Epidermal melanocyte (primary cell): ENCODE data around the gene COQ8B.

Experiments
- DNase-seq: peaks from one replicate; pipeline ENCODE4 v3.0.0; 2011; ENCODE audit warnings: low spot score; ENCODE audit not compliant: insufficient read length

The COQ8B gene

DNA sequence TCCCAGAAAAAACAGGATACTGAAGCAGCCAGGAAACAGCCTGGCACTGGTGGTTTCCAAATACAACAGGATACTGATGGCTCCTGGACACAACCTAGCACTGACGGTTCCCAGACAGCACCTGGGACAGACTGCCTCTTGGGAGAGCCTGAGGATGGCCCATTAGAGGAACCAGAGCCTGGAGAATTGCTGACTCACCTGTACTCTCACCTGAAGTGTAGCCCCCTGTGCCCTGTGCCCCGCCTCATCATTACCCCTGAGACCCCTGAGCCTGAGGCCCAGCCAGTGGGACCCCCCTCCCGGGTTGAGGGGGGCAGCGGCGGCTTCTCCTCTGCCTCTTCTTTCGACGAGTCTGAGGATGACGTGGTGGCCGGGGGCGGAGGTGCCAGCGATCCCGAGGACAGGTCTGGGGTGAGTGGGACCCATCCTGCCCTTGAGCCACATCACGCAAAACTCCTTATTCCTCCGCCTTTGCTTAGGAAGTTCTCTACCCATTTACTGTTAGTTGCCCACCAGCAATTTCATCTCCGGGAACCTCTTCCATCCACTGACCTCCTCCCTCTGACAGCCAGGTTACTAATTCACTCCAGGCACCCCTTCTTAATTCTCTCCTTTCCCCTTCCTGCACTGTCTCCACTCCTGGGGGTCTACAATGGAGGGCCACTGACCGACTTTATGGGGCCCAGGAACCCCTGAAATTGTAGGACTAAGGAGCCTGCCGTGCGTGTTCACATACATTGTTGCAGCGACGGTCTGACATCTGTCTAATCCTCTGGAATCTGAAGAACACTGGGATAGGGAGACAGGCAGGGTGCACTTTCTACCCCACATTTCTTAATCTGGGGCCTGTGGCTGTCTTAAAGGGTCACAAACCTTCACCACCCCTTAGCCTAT, 1.4 kb upstream of the COQ8B start:
- no peak for DNase-seq

DNA sequence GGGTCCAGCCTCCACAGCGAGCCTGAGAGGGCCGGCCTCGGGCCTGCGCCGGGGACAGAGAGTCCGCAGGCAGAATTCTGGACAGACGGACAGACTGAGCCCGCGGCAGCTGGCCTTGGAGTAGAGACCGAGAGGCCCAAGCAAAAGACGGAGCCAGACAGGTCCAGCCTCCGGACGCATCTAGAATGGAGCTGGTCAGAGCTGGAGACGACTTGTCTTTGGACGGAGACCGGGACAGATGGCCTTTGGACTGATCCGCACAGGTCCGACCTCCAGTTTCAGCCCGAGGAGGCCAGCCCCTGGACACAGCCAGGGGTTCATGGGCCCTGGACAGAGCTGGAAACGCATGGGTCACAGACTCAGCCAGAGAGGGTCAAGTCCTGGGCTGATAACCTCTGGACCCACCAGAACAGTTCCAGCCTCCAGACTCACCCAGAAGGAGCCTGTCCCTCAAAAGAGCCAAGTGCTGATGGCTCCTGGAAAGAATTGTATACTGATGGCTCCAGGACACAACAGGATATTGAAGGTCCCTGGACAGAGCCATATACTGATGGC, 716 bp upstream of the COQ8B start:
- no peak for DNase-seq

DNA sequence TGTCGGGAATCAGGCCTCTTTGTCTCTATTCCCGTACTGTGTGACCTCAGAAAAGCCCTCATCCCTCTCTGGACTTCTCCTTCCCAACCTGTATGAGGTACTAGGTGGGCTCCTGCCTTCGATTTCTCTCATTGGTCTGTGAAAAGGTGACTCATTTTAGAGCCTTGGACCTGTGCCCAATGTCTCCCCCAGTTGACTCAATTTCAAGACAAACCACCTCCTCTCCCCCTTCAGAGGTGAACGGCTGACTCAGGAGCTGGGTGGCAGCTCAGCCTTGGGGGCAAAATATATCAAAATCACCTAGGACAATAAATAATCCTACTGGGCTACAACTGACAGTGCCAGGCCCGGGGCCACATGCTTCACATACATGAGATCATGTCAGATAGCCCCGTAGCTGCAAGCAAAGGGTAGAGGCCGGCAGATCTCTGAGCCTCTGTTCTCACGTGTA, 630 bp downstream of the COQ8B start:
- DNase-seq, result no peak

DNA sequence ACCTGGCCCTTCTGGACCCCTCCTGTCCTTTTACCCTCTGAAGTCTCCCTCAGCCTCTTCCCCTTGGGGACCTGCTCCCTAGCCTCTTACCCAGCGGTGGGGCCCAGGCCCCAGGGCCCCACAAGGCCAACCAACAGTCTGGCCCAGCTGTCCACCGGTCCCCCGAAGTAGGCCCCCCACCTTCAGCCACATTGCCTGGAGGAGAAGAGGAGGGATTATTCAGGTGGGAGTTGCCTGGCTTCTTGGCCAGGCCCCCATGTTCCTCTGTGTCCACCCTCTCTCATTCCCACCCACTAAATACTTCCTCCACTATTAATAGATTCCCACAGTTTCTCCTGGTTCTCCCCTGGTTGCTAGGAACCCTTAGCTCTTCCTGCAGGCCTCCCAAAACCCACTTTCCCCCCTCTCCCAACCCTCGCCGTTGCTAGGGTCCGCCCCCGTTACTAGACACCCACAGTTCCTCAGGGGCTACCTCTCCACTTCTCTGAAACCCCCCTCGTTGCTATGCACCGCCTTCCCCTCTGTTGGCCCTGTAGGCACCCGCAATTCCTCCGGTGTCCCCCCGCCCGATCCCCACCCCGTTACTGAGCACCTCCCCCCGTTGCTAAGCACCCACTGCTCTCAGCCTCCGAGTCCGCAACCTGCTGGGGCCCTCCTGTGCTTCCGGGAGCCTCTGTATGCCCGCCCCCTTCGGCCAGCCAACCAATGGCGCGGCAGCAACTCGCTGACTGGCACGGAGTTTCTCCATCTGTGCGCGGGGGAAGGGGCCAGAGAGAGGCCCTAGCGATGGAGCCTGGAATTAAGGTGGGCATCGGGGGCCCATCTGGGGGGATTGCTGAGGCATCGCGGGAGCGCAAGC, 2.0 kb downstream of the COQ8B start:
- peak; percentile 84 for DNase-seq

DNA sequence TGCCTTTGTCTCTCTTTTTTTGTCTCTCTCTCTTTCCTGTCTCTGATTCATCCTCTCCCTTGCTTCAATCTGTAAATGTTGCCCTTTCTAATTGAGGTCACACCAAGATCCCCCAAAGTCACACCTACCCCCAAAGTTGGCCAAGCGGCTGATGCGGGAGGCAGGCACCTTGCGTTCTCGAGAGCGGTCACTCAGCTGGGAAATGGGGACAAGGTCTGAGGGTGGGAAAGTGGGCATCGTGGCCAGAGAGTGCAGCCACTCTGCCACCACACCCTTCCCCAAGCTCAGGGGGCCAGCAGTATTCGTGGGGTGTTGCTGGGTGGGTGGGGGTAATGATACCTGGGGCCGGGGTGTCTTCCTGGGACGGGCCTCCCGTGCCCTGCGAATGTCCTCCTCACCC, 2.7 kb downstream of the COQ8B start:
- DNase-seq, result no peak

DNA sequence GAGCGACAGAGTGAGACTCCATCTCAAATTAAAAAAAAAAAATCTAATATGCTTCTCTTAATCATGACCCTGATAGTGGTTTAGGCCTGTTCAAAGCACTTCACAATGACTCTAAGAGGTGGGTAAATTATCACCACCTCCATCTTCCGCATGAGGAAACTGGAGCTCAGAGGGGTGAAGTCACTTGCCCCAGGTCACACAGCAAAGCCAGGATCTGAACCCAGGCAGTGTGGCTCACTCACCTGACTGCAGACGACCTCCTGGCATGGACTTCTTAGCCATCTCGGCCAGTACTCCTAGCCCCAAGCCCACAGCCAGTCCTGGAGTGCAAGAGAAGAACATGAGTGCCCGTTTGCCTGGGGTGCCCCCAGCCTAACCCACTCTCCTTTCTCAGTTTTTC, 6.9 kb downstream of the COQ8B start:
- no peak for DNase-seq

DNA sequence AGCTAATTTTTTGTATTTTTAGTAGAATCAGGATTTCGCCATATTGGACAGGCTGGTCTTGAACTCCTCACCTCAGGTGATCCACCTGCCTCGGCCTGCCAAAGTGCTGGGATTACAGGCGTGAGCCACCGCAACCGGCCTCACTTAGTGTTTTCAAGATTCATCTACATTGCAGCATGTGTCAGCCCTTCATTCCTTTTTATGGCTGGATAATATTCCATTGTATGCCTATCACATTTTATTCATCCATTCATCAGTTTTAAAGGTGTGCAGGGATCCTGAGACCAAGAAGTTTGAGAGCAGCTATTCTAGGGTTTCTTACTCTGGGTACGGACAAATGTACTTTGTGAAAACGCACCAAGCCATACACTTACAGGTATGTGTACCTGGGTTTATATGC, 9.1 kb downstream of the COQ8B start:
- DNase-seq, result no peak

DNA sequence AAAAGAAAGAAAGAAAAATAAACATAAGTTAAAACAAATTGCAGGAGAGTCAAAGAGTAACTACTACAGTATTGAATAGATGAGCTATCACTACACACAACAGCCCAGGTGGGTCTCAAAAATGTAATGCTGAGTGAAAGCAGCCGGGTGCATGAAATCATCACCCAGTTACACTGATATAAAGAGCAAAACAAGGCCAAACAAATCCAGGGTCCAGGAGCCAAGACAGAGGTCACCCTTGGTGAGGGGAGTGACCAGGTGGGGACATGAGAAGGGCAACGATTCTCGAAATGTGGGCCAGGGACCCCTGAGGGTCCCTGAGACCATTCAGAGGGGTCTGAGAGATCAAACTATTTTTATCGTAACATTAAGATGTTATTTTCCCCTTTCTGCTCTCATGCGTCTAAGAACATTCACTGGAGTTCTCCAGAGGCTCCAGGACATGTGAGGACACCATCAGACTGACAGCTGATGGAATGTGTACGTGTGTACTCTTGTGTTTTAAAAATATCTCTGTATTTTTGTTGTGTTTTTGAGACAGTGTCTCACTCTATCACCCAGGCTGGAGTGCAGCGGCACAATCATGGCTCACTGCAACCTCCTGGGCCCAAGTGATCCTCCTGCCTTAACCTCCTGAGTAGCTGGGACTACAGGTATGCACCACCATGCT, 10.6 kb downstream of the COQ8B start:
- no peak for DNase-seq

DNA sequence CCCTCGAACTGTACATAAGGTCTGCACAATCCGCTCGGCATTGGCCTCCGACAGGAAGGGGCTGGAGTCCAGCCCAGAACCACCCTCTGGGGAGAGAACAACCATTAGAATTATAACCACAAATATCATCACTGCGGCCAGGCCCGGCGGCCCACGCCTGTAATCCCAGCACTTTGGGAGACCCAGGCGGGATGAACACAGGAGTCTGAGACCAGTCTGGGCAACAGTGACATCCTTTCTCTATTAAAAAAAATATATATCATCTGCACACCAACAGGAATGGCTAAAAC, 11.4 kb downstream of the COQ8B start:
- DNase-seq, result no peak

DNA sequence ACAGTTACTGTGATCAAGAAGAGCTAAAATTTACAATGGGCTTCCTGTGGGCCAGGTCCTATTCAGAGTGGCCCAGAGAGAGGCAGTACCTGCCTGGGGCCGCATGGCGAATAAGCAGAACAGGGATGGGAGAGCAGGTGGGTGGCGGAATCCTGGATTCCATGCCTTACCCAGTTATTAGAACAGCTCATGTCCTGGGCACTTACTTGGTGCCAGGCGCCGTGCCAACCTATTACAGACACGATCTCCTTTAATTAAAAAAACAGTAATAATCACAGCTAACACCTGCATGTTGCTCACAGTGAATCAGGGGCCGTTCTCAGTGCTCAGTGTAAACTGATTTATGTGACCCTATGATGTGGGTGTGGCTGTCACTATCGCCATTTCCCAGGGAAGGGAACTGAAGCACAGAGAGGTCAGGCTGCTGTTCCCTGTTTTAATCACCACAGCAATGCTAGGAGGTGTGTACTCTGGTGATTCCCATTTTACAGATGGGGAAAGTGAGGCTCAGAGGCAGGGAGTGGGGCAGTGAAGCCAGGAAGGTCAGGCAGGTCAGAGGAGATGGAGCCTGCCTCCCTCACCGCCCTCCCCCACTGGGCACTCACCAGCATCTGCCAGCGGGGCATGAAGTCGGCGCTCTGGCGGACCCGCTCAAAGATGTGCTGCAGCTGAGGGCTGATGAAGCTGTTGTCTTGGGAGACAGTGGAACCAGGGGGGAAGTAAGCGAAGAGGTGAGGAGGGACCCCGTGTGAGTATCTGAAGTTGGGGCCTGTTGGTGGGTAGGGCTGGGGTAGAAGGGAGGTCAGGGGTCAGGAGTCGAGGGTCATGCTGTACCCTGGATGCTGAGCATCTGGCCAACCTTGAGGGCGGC, 12.0 kb downstream of the COQ8B start:
- DNase-seq, result no peak

DNA sequence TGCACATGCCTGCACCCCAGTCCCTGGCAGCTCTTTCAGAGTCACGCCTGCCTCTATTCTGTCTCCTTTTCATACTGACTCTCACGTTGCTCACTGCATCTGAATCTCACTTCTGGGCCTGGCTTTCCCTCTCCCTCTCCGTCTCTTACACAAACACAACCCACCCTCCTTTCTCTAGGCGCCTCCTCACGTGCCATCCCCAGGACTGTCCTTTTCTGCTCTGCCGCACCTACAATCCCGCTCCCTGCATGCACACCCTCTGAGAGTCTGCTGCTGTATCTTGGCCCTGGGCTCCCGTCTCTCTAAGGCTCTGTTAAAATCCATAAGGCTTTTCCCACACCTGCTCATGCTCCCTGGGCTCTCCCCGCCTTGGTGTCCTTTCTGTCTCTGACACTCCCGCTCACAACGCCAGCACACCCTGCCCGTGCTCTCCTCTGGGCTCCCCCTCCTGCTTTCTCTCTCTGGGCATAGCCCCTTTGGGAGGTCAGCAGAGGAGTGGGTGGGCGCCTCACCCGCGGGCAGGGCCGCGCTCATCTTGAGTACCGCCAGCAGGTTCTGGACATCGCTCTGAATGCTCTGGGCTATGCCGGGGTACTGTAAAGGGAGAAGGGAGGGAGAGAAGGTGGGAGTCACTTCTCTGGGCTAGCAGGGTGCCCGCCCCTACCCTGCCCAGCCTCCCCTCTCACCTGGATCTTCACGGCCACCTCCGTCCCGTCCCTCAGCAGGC, 13.5 kb downstream of the COQ8B start:
- no peak for DNase-seq

DNA sequence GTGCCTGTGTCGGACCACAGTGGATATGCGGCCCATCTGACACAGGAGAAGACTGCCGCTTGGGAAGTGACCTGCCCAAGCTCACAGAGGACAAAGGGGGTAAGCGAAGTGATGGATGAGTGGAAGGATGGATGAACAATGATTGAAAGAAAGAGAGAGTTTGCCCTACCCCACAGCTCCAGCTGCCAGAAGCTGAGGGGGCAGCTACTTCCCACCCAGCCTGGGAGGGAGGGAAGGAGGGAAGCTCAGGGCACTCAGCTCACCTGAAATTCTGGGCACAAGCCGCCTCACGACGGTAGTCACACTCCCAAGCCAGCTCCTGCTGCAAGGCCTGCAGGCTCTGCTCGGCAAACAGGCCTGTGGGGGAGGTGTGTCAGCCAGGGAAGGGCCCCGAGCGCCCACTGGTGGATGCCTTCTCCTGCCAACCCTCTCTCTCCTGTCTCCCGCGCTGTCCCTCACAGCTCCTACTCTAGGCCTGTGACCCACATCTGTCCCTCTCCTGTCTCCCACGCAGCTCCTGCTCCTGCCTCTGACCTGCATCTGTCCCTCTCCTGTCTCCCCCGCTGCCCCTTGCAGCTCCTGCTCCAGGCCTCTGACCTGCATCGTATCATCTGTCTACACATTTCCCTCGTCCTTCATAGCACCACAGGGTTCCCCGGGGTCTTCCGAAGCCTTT, 14.2 kb downstream of the COQ8B start:
- DNase-seq, result no peak

DNA sequence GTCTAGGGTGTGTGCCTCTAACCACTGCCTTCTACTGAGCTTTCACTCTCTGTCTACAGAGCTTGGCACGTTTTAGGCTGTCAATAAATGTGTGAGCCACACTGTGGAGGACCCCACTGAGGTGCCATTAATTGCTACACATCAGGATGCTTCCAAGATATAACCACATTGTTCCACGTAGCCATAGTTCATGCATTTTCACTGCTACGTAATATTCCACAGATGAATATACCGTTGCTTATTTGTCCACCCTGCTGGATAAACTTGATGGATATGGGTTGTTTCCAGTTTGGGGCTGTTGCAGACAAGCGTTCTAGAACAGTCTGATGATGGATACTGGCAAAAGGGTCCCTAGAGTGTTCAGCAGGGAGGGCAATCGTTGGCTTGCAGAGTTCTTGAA, 14.9 kb downstream of the COQ8B start:
- DNase-seq, result no peak

DNA sequence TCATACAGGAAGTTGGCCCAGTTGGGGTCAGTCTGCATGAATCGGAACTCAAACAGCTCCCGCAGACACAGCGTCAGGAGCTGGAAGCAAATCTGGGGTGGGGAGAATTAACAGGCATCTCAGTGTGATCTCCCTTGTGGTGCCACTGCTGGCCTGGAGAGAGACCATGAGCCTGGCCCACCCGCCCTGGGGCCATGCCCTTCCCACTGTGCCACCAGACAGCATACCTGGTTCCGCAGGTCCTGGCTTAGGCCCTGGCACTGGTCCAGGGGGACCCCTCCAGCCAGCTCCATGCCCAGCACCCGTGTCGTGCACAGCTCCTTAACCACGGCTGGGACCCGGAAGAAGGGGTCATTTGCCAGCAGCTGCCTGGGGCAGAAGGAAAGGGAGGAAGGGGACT, 16.6 kb downstream of the COQ8B start:
- no peak for DNase-seq

DNA sequence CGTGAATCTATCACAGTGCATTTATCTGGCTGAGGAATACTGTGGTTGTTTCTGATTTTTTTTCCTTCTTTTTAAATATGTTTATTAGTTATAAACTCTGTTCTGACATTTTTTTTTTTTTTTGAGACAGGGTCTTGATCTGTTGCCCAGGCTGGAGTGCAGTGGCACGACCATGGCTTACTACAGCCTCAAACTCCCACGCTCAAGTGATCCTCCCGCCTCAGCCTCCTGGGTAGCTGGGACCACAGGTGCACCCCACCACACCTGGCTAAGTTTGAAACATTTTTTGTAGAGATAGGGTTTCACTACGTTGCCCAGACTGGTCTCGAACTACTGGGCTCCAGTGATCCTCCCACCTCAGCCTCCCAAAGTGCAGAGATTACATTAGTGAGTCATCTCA, 19.7 kb downstream of the COQ8B start:
- DNase-seq, result no peak

DNA sequence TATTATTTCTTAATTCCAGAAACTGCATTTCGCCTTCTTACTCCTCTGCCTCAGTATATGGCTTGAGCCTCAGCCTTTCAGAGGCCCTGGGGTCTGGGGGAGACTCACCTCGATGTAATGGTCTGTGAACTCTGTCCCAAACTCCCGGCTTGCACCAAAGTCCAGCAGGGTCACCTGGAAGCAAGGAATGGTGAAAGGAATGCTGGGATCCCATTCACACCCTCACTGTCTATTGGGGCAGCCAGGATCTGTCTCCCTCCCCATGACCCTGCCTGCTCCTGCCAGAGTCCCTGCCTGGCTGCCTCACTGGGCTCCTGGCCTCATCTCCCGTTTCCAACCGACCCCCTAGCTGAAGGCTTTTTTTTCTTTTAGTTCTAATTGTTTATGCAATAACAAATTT, 20.8 kb downstream of the COQ8B start:
- DNase-seq, result no peak

DNA sequence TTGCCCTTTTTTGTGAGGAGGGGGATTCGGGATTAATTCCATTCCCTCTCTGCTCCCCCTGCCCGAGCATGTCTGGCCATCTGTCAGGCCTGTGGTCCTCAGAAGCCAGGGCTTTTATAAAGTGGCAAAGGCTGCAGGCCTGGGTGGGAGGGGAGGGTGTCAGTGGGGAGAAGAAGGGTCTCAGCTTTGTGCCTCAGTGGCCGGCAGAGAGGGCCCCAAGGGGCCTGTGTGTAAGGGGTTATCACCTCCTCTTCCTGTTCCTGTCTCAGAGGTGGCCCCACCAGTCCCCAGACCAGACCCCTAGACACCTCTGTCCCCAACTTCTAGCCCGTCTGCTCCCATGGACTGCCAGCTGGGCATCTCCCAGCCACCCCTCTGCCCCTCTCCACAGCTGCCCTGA, 22.8 kb downstream of the COQ8B start:
- DNase-seq, result no peak

DNA sequence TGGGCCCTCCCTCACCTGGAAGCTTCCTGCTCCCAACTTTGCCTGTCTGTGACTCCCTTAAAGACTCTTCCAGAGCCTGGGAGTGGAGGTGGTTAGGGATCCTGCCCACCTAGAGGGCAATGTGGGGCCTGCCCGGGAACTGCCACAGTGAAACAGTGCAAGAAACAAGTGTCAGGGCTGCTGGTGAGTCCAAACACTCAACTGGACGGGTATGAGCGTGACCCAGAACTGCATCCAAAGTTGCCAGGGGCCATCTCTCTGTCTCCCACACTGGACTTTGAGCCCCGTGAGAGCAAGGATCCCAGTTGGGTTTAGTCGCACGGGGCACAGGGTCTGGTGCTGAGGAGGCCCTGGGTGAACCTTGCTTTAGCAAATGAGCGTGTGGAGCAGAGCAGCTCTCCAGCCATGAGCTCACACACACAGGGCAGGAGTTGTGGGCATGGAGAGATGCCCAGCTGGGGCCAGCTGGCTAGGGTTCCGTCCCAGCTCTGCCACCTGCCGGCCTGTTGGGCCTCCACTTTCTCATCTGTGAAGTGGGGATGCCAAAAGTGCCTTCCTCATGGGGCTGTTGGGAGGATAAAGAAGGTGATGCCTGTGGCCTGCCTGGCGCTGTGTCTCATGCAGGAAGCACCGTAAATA, 23.4 kb downstream of the COQ8B start:
- no peak for DNase-seq

DNA sequence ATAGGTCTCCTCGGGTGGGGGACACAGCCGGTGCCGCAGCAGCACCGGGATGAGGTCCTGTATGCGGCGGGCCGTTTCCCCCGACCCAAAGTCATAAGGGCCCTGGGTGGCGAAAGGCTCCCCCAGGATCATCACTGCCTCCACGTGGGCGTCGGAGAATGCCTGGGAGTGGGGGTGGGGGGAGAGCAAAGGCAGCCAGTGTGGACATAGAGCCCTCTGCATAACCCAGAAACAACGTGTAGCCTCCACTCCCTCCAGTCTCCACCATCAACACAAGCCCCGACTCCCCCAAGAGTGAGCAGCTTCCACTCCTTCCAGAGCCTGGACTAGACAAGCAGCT, 24.5 kb downstream of the COQ8B start:
- no peak for DNase-seq
